SU-DHL-6 (cell line): ENCODE results near the gene TLR8.

Experiments
- H2AFZ ChIP-seq: fragments of 200-600 bp; sonication (generic); 2 replicates; pipeline ENCODE4 v1.6.1; 2014; ENCODE audit warnings: low read depth, mild to moderate bottlenecking, moderate library complexity, mixed read lengths, antibody characterized with exemption, low read length; ENCODE audit not compliant: severe bottlenecking
- H3F3A ChIP-seq: fragments of 200-600 bp; shearing (Covaris generic); 2 replicates; pipeline ENCODE4 v1.6.0; 2016; ENCODE audit warnings: antibody characterized with exemption, mild to moderate bottlenecking; ENCODE audit not compliant: insufficient read depth
- H3K27ac ChIP-seq: fragments of 200-600 bp; sonication (generic); 2 replicates; pipeline ENCODE4 v1.5.1; 2016; ENCODE audit warnings: low read depth, mild to moderate bottlenecking, low read length, moderate library complexity, mixed read lengths
- H3K27me3 ChIP-seq: fragments of 200-600 bp; sonication (generic), shearing (Covaris generic); 2 replicates; pipeline ENCODE4 v1.6.0; 2014; ENCODE audit warnings: mild to moderate bottlenecking, low read length
- H3K36me3 ChIP-seq: fragments of 200-600 bp; sonication (generic); 2 replicates; pipeline ENCODE4 v1.6.1; 2014; ENCODE audit warnings: mild to moderate bottlenecking, low read length, mixed read lengths
- H3K4me2 ChIP-seq: fragments of 300-600, 200-600 bp; shearing (Covaris generic), sonication (generic); 2 replicates; pipeline ENCODE4 v1.6.0; 2014; ENCODE audit warnings: low read length, low read depth, mild to moderate bottlenecking; ENCODE audit not compliant: poor library complexity, severe bottlenecking
- H3K4me3 ChIP-seq: fragments of 200-600 bp; sonication (generic); 2 replicates; pipeline ENCODE4 v1.5.1; 2014; ENCODE audit warnings: antibody characterized with exemption, low read length, mild to moderate bottlenecking, mixed read lengths; ENCODE audit not compliant: insufficient read depth, poor library complexity, severe bottlenecking
- H3K79me2 ChIP-seq: fragments of 200-600 bp; sonication (generic); 2 replicates; pipeline ENCODE4 v1.6.1; 2014; ENCODE audit warnings: mild to moderate bottlenecking, low read length, moderate library complexity; ENCODE audit not compliant: insufficient read depth
- H3K9ac ChIP-seq: fragments of 200-600 bp; sonication (generic); 2 replicates; pipeline ENCODE4 v1.7.0; 2014; ENCODE audit warnings: mild to moderate bottlenecking, low read length
- H3K9me2 ChIP-seq: fragments of 200-600 bp; sonication (generic); replicated peaks from 2 replicates; pipeline ENCODE4 v1.6.1; 2014; ENCODE audit warnings: low read length; ENCODE audit not compliant: insufficient read depth
- H3K9me3 ChIP-seq: fragments of 200-600 bp; sonication (generic); 2 replicates; pipeline ENCODE4 v1.6.1; 2014; ENCODE audit warnings: low read length, mixed read lengths; ENCODE audit not compliant: insufficient read depth
- H4K20me1 ChIP-seq: fragments of 200-600 bp; sonication (generic); 2 replicates; pipeline ENCODE4 v1.6.1; 2014; ENCODE audit warnings: low read depth, mild to moderate bottlenecking, antibody characterized with exemption, low read length, moderate library complexity, mixed read lengths
- EZH2phosphoT487 ChIP-seq: fragments of 200-600 bp; sonication (generic), shearing (Covaris generic); conservative IDR thresholded peaks from 2 replicates; pipeline ENCODE4 v1.6.1; 2018; ENCODE audit warnings: mild to moderate bottlenecking, antibody characterized with exemption, low read length, moderate library complexity, mixed read lengths
- TF ChIP-seq, protein P1 (sequence below): fragments of 200-600 bp; sonication (generic); IDR thresholded peaks from one replicate; pipeline ENCODE4 v1.5.1; 2017; ENCODE audit warnings: antibody characterized with exemption, mild to moderate bottlenecking, low read length, moderate library complexity; ENCODE audit not compliant: insufficient read depth, poor library complexity, severe bottlenecking

TLR8 gene

GRCh38 chrX:12954981-12955380, 48.6 kb downstream of the TLR8 start:
- Histone ChIP-seq H2AFZ (no peak overlapping the region), H3K9me3 (no peaks in the 10 kb centered on the region), H3K27ac (peak overlapping the region; percentile 100), H3K9me2 (no peaks in the 10 kb centered on the region), H3K27me3 (no peaks in the 10 kb centered on the region), H3F3A (peaks cover 72% of the 10 kb centered on the region), H3K79me2 (no peaks in the 10 kb centered on the region; the same call in 1 of the 2 replicates), H3K4me3 (no peak overlapping the region), H3K9ac (peak overlapping the region; percentile 77), H3K36me3 (no peaks in the 10 kb centered on the region), H3K4me2 (peak overlapping the region; percentile 82), H4K20me1 (no peaks in the 10 kb centered on the region)
- no peak for TF ChIP-seq EZH2phosphoT487
- TF ChIP-seq, protein P1, sequence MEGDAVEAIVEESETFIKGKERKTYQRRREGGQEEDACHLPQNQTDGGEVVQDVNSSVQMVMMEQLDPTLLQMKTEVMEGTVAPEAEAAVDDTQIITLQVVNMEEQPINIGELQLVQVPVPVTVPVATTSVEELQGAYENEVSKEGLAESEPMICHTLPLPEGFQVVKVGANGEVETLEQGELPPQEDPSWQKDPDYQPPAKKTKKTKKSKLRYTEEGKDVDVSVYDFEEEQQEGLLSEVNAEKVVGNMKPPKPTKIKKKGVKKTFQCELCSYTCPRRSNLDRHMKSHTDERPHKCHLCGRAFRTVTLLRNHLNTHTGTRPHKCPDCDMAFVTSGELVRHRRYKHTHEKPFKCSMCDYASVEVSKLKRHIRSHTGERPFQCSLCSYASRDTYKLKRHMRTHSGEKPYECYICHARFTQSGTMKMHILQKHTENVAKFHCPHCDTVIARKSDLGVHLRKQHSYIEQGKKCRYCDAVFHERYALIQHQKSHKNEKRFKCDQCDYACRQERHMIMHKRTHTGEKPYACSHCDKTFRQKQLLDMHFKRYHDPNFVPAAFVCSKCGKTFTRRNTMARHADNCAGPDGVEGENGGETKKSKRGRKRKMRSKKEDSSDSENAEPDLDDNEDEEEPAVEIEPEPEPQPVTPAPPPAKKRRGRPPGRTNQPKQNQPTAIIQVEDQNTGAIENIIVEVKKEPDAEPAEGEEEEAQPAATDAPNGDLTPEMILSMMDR, result no peak

DNA sequence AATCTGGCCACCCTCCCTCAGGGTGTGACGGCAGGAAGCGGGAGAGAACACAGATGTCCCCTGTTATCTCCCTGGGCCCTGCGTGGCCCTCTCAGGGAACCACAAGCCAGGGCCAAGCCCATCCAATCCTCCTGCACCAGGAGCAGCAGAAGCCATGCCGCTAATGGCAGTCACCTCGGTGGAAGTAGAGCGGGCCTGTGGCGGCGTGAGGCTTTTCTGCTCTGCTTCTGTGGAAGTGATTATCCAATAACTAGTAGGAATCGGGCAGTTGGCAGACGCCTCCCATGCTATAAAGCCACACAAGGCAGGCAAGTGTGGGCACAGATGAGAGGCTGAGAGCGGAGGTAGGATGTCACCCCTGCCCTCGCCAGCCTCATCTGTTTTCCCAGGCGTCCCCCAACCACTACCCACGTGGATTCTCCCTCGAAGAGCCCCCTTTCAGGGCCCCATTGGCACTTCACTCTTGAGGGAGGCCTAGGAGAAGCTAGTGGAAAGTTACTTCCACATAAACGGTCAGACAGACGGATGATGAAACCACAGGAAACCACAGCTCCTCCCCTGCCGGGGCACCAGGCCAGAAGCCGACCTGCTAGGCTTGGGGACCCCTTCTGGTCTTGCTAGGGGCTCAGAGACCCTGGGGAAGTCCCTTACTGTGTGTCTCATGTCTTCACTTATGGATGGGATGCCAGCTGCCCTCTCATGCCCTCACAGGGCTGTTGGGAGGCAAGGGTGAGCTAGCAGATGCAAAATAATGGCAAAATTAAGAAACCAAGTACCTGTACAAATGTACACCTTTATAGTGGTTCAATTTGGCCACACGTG, 49.7 kb downstream of the TLR8 start:
- Histone ChIP-seq H3K27me3 (no peaks in the 10 kb centered on the region), H3K79me2 (no peaks in the 10 kb centered on the region), H4K20me1 (no peaks in the 10 kb centered on the region), H3K36me3 (no peaks in the 10 kb centered on the region), H3K4me2 (peak overlapping the region; percentile 82), H3K9me2 (no peaks in the 10 kb centered on the region), H2AFZ (no peak overlapping the region), H3K9ac (peak overlapping the region; percentile 77), H3F3A (peaks cover 63% of the 10 kb centered on the region), H3K27ac (peak overlapping the region; percentile 100), H3K9me3 (no peaks in the 10 kb centered on the region), H3K4me3 (peak overlapping the region; percentile 54)
- TF ChIP-seq, protein P1, result no peak
- no peak for TF ChIP-seq EZH2phosphoT487

- Histone ChIP-seq H3K79me2 (no peaks in the 10 kb centered on the region), H3K4me2 (peak overlapping the region; percentile 82), H4K20me1 (no peaks in the 10 kb centered on the region), H2AFZ (no peak overlapping the region), H3K9ac (peak overlapping the region; percentile 77), H3K9me3 (no peaks in the 10 kb centered on the region), H3K27ac (peak overlapping the region; percentile 100), H3K27me3 (no peaks in the 10 kb centered on the region), H3F3A (peaks cover 56% of the 10 kb centered on the region), H3K36me3 (no peaks in the 10 kb centered on the region), H3K9me2 (no peaks in the 10 kb centered on the region), H3K4me3 (peak overlapping the region; percentile 21)
- TF ChIP-seq EZH2phosphoT487, result no peak
- TF ChIP-seq, protein P1, result no peak
Measured at GRCh38 chrX:12956704-12957534, 50.5 kb downstream of the TLR8 start.
